Endodermal cell (in vitro differentiated cells): ENCODE results near the gene WSCD1. TPM values are rescaled to one million over a fixed set of nuclear protein-coding genes. Genes with fewer than 3 reads are reported as not detected.

Source experiments
- DNase-seq: peaks from one replicate; pipeline ENCODE4 v3.0.0-alpha.2; 2017
- H3K27ac ChIP-seq: 2 replicates; pipeline ENCODE4 v1.5.1; 2013; ENCODE audit warnings: mild to moderate bottlenecking, low read depth, low read length, moderate library complexity
- H3K27me3 ChIP-seq: 2 replicates; pipeline ENCODE4 v1.6.1; 2013; ENCODE audit warnings: mild to moderate bottlenecking, low read length, moderate library complexity; ENCODE audit not compliant: insufficient read depth, control insufficient read depth, poor library complexity, severe bottlenecking
- H3K36me3 ChIP-seq: 2 replicates; pipeline ENCODE4 v1.7.0; 2013; ENCODE audit warnings: mild to moderate bottlenecking, low read length, moderate library complexity; ENCODE audit not compliant: control insufficient read depth, insufficient read depth
- H3K4me1 ChIP-seq: one replicate; pipeline ENCODE4 v1.7.0; 2013; ENCODE audit warnings: low read length; ENCODE audit not compliant: control insufficient read depth, insufficient read depth
- H3K4me3 ChIP-seq: 2 replicates; pipeline ENCODE4 v1.5.1; 2013; ENCODE audit warnings: mild to moderate bottlenecking, low read length, moderate library complexity
- H3K9ac ChIP-seq: 2 replicates; pipeline ENCODE4 v1.6.1; 2013; ENCODE audit warnings: mild to moderate bottlenecking, low read length, moderate library complexity; ENCODE audit not compliant: poor library complexity, severe bottlenecking; ENCODE audit errors: extremely low read depth
- H3K9me3 ChIP-seq: 2 replicates; pipeline ENCODE4 v1.6.1; 2013; ENCODE audit warnings: mild to moderate bottlenecking, low read length, moderate library complexity; ENCODE audit not compliant: control insufficient read depth
- H3K27ac Mint-ChIP-seq: 2 replicates; pipeline ENCODE4 v1.8.0; 2020; ENCODE audit warnings: mixed read lengths
- H3K27me3 Mint-ChIP-seq: 2 replicates; pipeline ENCODE4 v1.8.0; 2021; ENCODE audit warnings: mild to moderate bottlenecking, mixed read lengths; ENCODE audit not compliant: insufficient read depth
- H3K36me3 Mint-ChIP-seq: 2 replicates; pipeline ENCODE4 v1.8.0; 2020; ENCODE audit warnings: low read depth, mixed read lengths
- H3K4me1 Mint-ChIP-seq: 2 replicates; pipeline ENCODE4 v1.8.0; 2020; ENCODE audit warnings: mixed read lengths
- H3K4me3 Mint-ChIP-seq: 2 replicates; pipeline ENCODE4 v1.8.0; 2020; ENCODE audit warnings: mild to moderate bottlenecking, moderate library complexity, mixed read lengths
- H3K9me3 Mint-ChIP-seq: 2 replicates; pipeline ENCODE4 v1.8.0; 2020; ENCODE audit warnings: mild to moderate bottlenecking, mixed read lengths
- CTCF ChIP-seq: fragments of 200-600 bp; sonication (generic); conservative IDR thresholded peaks from 2 replicates; pipeline ENCODE4 v1.5.0; 2021; ENCODE audit warnings: antibody characterized with exemption, mild to moderate bottlenecking
- whole genome bisulfite sequencing, 2 experiments: methylation state at CpG; one replicate each; pipeline versions ENCODE4 v1.1.5 to v1.1.7; 2013; ENCODE audit warnings: missing lambda C conversion rate in 2 of 2, mixed read lengths in 1 of 2; ENCODE audit not compliant: insufficient coverage in 1 of 2, insufficient read length in 1 of 2; 5-methylcytosine and 5-hydroxymethylcytosine counted together
- total RNA-seq, 2 donors: library from RNA; stranded (reverse); fragmentation: NEBNext Ultra II Directional in 1 of 2; extraction: Animal tissue kit (Norgen Biotek cat#: 25700) in 1 of 2; gene quantifications; 2 replicates in 1 of 2; 3 replicates in 1 of 2; pipeline ENCODE4 v1.2.1, GENCODE V29; 2021

WSCD1 gene
- total RNA-seq, 2 donors from 2014 or later, result 6.5 to 7.7 TPM

- Histone ChIP-seq H3K4me3 (no peak overlapping the region), H3K4me1 (no peaks in the 10 kb centered on the region), H3K27me3 (no peaks in the 10 kb centered on the region), H3K27ac (no peak overlapping the region), H3K9ac (no peak overlapping the region), H3K9me3 (no peaks in the 10 kb centered on the region), H3K36me3 (no peaks in the 10 kb centered on the region)
- Mint-ChIP-seq H3K36me3 (no peaks in the 10 kb centered on the region), H3K4me1 (peaks cover 8% of the 10 kb centered on the region), H3K27ac (no peak overlapping the region), H3K9me3 (no peaks in the 10 kb centered on the region), H3K27me3 (peaks cover 30% of the 10 kb centered on the region), H3K4me3 (no peak overlapping the region)
- no peak for TF ChIP-seq CTCF
- 92 to 98% methylated on average over 5 to 8 of the region's 9 CpGs for WGBS, 2 experiments
- no peak for DNase-seq
Observed at GRCh38 chr17:6085812-6086211, 15.6 kb downstream of the WSCD1 start.

GRCh38 chr17:6086603-6087400 lies 16.6 kb downstream of the WSCD1 start:
- Mint-ChIP-seq H3K4me1 (peaks cover 8% of the 10 kb centered on the region), H3K9me3 (no peaks in the 10 kb centered on the region), H3K27ac (no peak overlapping the region), H3K36me3 (no peaks in the 10 kb centered on the region), H3K27me3 (peaks cover 37% of the 10 kb centered on the region), H3K4me3 (no peak overlapping the region)
- H3K27ac ChIP-seq, result no peak overlapping the region
- H3K9me3 ChIP-seq, result no peaks in the 10 kb centered on the region
- no peak for DNase-seq
- H3K36me3 ChIP-seq, result no peaks in the 10 kb centered on the region
- no peaks in the 10 kb centered on the region for H3K27me3 ChIP-seq
- no peak overlapping the region for H3K4me3 ChIP-seq
- H3K4me1 ChIP-seq, result no peaks in the 10 kb centered on the region
- H3K9ac ChIP-seq, result no peak overlapping the region
- WGBS, 2 experiments, result 95 to 98% methylated on average over 21 to 28 of the region's 28 CpGs
- no peak for TF ChIP-seq CTCF

GRCh38 chr17:6088141-6088540 lies 18.0 kb downstream of the WSCD1 start:
- H3K4me1 Mint-ChIP-seq, result no peaks in the 10 kb centered on the region
- H3K27ac Mint-ChIP-seq, result no peak overlapping the region

More at GRCh38 chr17:6088141-6088540, 18.0 kb downstream of the WSCD1 start:
- Histone ChIP-seq H3K27me3 (peaks cover 7% of the 10 kb centered on the region), H3K36me3 (peaks cover 4% of the 10 kb centered on the region), H3K4me3 (no peak overlapping the region), H3K9ac (no peak overlapping the region), H3K4me1 (no peaks in the 10 kb centered on the region), H3K9me3 (no peaks in the 10 kb centered on the region), H3K27ac (no peak overlapping the region)
- Mint-ChIP-seq H3K4me3 (no peak overlapping the region), H3K36me3 (no peaks in the 10 kb centered on the region), H3K27me3 (peaks cover 42% of the 10 kb centered on the region), H3K9me3 (no peaks in the 10 kb centered on the region)
- no peak for TF ChIP-seq CTCF
- WGBS, 2 experiments, result 85 to 100% methylated on average over 1 to 3 of the region's 4 CpGs
- no peak for DNase-seq
